ENCODE results near the gene ZBTB49. TPM values are rescaled to one million over a fixed set of nuclear protein-coding genes. Genes with fewer than 3 reads are reported as not detected.

ZBTB49 gene
- total RNA-seq, 1 experiment from 2014 or later, result 5.6 TPM

DNA sequence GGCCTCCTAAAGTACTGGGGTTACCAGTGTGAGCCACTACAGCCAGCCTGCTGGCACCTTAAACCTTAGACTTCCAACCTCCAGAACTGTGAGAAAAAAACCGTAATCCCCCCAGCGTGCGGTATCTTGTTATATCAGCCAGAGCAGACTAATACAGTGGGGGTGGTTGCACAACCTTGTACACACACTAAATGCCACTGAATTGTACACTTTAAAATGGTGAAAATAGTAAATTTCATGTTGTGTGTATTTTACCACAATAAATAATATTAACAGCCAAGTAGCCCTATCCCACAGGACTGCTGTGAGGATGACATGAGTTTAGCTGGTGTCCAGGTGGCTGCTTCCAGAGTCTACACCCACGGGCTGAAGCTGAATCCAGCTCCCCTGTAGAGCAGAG, 38.8 kb downstream of the ZBTB49 start (continued):
- TF ChIP-seq FOXP1 (CRISPR knock-in tag; IDR thresholded peaks at IDR 0.05; ENCODE audit: borderline replicate concordance) (no peak), SOX15 (CRISPR knock-in tag; IDR thresholded peaks at IDR 0.05) (no peak), ZNF671 (CRISPR knock-in tag; IDR thresholded peaks at IDR 0.05) (no peak), EMX1 (CRISPR knock-in tag; IDR thresholded peaks at IDR 0.05) (no peak), FOXJ3 (CRISPR knock-in tag; IDR thresholded peaks at IDR 0.05; ENCODE audit: borderline replicate concordance) (no peak), NR2C2 (CRISPR knock-in tag; IDR thresholded peaks at IDR 0.05) (no peak), ATF1 (CRISPR knock-in tag; IDR thresholded peaks at IDR 0.05) (no peak), ZNF423 (CRISPR knock-in tag; IDR thresholded peaks at IDR 0.05) (no peak), ZNF416 (CRISPR knock-in tag; IDR thresholded peaks at IDR 0.05) (no peak), GABPB1 (CRISPR knock-in tag; IDR thresholded peaks at IDR 0.05) (no peak), RELA (CRISPR knock-in tag; IDR thresholded peaks at IDR 0.05; ENCODE audit: borderline replicate concordance) (no peak)
- TF ChIP-seq, protein P1, sequence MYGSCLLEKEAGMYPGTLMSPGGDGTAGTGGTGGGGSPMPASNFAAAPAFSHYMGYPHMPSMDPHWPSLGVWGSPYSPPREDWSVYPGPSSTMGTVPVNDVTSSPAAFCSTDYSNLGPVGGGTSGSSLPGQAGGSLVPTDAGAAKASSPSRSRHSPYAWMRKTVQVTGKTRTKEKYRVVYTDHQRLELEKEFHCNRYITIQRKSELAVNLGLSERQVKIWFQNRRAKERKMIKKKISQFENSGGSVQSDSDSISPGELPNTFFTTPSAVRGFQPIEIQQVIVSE (CRISPR knock-in tag; IDR thresholded peaks at IDR 0.05; ENCODE audit: borderline replicate concordance), result no peak
- TF ChIP-seq, protein P2, sequence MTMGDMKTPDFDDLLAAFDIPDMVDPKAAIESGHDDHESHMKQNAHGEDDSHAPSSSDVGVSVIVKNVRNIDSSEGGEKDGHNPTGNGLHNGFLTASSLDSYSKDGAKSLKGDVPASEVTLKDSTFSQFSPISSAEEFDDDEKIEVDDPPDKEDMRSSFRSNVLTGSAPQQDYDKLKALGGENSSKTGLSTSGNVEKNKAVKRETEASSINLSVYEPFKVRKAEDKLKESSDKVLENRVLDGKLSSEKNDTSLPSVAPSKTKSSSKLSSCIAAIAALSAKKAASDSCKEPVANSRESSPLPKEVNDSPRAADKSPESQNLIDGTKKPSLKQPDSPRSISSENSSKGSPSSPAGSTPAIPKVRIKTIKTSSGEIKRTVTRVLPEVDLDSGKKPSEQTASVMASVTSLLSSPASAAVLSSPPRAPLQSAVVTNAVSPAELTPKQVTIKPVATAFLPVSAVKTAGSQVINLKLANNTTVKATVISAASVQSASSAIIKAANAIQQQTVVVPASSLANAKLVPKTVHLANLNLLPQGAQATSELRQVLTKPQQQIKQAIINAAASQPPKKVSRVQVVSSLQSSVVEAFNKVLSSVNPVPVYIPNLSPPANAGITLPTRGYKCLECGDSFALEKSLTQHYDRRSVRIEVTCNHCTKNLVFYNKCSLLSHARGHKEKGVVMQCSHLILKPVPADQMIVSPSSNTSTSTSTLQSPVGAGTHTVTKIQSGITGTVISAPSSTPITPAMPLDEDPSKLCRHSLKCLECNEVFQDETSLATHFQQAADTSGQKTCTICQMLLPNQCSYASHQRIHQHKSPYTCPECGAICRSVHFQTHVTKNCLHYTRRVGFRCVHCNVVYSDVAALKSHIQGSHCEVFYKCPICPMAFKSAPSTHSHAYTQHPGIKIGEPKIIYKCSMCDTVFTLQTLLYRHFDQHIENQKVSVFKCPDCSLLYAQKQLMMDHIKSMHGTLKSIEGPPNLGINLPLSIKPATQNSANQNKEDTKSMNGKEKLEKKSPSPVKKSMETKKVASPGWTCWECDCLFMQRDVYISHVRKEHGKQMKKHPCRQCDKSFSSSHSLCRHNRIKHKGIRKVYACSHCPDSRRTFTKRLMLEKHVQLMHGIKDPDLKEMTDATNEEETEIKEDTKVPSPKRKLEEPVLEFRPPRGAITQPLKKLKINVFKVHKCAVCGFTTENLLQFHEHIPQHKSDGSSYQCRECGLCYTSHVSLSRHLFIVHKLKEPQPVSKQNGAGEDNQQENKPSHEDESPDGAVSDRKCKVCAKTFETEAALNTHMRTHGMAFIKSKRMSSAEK (CRISPR knock-in tag; IDR thresholded peaks at IDR 0.05; ENCODE audit: borderline replicate concordance), result no peak

DNA sequence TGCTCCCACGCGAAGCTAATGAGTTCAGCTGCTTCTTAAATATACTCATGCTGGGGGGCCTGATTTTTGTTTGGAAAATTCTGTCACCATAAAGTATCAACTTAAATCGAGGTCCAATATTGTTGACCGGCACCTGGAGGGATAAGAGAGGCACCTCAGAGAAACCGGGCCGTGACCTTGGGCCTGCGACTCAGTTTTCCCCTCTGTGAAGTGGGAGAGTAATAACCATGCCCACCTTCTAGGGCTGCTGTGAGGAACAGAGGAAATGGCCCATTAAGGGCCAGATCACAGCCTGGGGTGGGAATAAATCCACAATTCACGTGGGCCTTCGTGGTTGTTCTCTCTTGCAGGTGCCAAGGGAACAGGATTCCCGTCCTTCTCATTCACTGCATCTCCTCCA, 39.4 kb downstream of the ZBTB49 start:
- peaks cover 4% of the 10 kb centered on the region for H3K4me1 Mint-ChIP-seq
- no peak overlapping the region for H3K27ac Mint-ChIP-seq
- no peaks in the 10 kb centered on the region for H3K36me3 Mint-ChIP-seq
- no peak for ATAC-seq
- DNase-seq (ENCODE audit: low spot score), result no peak
- peaks cover 7% of the 10 kb centered on the region for H3K9me3 Mint-ChIP-seq
- ChIA-PET POLR2A (no interaction called here), CTCF (no interaction called here)
- H3K27me3 Mint-ChIP-seq (ENCODE audit: low read depth), result peaks cover 2% of the 10 kb centered on the region
- H3K4me3 Mint-ChIP-seq, result no peak overlapping the region
- TF ChIP-seq IRF2 (CRISPR knock-in tag; IDR thresholded peaks at IDR 0.05; ENCODE audit: borderline replicate concordance, low read depth), result no peak
- TF ChIP-seq, protein P3, sequence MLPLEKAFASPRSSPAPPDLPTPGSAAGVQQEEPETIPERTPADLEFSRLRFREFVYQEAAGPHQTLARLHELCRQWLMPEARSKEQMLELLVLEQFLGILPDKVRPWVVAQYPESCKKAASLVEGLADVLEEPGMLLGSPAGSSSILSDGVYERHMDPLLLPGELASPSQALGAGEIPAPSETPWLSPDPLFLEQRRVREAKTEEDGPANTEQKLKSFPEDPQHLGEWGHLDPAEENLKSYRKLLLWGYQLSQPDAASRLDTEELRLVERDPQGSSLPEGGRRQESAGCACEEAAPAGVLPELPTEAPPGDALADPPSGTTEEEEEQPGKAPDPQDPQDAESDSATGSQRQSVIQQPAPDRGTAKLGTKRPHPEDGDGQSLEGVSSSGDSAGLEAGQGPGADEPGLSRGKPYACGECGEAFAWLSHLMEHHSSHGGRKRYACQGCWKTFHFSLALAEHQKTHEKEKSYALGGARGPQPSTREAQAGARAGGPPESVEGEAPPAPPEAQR (CRISPR knock-in tag; IDR thresholded peaks at IDR 0.05), result no peak
- no peak for TF ChIP-seq ZNF396 (CRISPR knock-in tag; IDR thresholded peaks at IDR 0.05; ENCODE audit: borderline replicate concordance)
- no peak for TF ChIP-seq ZNF138 (CRISPR knock-in tag; conservative IDR thresholded peaks at IDR 0.05)
- TF ChIP-seq, protein P4, sequence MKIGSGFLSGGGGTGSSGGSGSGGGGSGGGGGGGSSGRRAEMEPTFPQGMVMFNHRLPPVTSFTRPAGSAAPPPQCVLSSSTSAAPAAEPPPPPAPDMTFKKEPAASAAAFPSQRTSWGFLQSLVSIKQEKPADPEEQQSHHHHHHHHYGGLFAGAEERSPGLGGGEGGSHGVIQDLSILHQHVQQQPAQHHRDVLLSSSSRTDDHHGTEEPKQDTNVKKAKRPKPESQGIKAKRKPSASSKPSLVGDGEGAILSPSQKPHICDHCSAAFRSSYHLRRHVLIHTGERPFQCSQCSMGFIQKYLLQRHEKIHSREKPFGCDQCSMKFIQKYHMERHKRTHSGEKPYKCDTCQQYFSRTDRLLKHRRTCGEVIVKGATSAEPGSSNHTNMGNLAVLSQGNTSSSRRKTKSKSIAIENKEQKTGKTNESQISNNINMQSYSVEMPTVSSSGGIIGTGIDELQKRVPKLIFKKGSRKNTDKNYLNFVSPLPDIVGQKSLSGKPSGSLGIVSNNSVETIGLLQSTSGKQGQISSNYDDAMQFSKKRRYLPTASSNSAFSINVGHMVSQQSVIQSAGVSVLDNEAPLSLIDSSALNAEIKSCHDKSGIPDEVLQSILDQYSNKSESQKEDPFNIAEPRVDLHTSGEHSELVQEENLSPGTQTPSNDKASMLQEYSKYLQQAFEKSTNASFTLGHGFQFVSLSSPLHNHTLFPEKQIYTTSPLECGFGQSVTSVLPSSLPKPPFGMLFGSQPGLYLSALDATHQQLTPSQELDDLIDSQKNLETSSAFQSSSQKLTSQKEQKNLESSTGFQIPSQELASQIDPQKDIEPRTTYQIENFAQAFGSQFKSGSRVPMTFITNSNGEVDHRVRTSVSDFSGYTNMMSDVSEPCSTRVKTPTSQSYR (CRISPR knock-in tag; IDR thresholded peaks at IDR 0.05), result no peak
- TF ChIP-seq, protein P5, sequence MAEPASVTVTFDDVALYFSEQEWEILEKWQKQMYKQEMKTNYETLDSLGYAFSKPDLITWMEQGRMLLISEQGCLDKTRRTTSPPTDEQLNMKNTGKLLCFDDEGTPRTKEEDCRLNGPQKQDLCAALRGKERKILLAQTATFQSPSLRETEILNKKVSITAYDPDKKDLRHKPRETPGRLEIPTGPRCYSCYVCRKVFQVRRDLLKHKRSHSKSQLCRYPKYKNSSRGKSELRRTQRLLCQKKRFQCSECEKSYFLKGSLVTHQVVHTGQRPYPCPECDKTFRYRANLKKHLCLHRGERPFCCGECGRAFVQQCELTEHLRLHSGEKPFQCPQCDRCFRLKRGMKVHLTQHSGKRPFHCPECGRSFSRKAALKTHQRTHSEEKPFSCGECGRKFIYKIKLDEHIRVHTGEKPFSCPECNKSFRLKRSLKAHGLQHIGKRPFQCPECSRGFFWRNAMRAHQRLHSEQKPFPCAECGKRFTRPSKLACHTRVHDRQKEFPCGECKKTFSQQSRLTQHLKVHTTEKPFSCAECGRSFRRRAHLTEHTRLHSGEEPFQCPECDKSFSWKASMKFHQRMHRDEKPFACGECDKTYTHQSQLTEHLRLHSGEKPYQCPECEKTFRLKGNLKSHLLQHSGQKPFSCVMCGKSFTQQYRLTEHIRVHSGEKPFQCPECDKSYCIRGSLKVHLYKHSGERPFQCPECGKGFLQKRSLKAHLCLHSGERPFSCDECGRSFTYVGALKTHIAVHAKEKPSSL (CRISPR knock-in tag; conservative IDR thresholded peaks at IDR 0.05), result no peak
- no peak for TF ChIP-seq OVOL2 (CRISPR knock-in tag; IDR thresholded peaks at IDR 0.05; ENCODE audit: borderline replicate concordance)
- no peak for TF ChIP-seq ZNF219 (CRISPR knock-in tag; IDR thresholded peaks at IDR 0.05; ENCODE audit: borderline replicate concordance)
- no peak for TF ChIP-seq MXD4 (CRISPR knock-in tag; IDR thresholded peaks at IDR 0.05; ENCODE audit: borderline replicate concordance)
- TF ChIP-seq, protein P6, sequence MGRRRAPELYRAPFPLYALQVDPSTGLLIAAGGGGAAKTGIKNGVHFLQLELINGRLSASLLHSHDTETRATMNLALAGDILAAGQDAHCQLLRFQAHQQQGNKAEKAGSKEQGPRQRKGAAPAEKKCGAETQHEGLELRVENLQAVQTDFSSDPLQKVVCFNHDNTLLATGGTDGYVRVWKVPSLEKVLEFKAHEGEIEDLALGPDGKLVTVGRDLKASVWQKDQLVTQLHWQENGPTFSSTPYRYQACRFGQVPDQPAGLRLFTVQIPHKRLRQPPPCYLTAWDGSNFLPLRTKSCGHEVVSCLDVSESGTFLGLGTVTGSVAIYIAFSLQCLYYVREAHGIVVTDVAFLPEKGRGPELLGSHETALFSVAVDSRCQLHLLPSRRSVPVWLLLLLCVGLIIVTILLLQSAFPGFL (CRISPR knock-in tag; IDR thresholded peaks at IDR 0.05; ENCODE audit: borderline replicate concordance), result no peak
- TF ChIP-seq, protein P7, sequence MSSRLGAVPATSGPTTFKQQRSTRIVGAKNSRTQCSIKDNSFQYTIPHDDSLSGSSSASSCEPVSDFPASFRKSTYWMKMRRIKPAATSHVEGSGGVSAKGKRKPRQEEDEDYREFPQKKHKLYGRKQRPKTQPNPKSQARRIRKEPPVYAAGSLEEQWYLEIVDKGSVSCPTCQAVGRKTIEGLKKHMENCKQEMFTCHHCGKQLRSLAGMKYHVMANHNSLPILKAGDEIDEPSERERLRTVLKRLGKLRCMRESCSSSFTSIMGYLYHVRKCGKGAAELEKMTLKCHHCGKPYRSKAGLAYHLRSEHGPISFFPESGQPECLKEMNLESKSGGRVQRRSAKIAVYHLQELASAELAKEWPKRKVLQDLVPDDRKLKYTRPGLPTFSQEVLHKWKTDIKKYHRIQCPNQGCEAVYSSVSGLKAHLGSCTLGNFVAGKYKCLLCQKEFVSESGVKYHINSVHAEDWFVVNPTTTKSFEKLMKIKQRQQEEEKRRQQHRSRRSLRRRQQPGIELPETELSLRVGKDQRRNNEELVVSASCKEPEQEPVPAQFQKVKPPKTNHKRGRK (CRISPR knock-in tag; IDR thresholded peaks at IDR 0.05; ENCODE audit: borderline replicate concordance), result no peak
